GM23248 (cell line): ENCODE data around the gene LDLRAD3.

ENCODE experiments used
- EZH2 ChIP-seq: fragments of 200-600 bp; sonication (generic); IDR thresholded peaks from 2 replicates; pipeline ENCODE4 v1.6.1; 2018; ENCODE audit warnings: antibody characterized with exemption, mild to moderate bottlenecking; ENCODE audit not compliant: insufficient read depth, poor library complexity, severe bottlenecking
- EZH2phosphoT487 ChIP-seq: fragments of 200-600 bp; sonication (generic); IDR thresholded peaks from 2 replicates; pipeline ENCODE4 v1.6.1; 2018; ENCODE audit warnings: antibody characterized with exemption, moderate library complexity, mild to moderate bottlenecking, low read depth; ENCODE audit not compliant: insufficient read depth

DNA sequence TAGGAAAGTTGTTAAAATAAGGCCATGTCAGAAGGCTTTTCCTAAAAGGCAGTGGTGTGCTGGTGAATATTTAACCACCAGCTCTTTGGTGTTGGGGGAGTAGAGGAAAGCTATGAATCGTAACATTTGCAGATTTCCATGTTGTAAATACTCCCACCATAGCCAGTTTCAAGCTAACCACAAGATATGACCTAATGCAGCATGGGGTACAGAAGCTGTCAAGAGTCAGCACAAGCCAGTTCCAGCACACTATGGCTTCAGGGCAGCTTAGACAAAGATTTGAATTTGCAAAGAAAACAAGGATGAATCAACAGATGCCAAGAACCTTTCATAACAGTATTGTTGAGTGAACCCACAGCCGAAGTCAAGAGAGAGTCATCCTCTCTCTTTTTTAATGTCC, 305.4 kb downstream of the LDLRAD3 start:
- no peak for TF ChIP-seq EZH2
- TF ChIP-seq EZH2phosphoT487, result no peak
